SW 1271 (cell line): ENCODE data around the gene TFF2.

Experiments
- DNase-seq, 2 experiments: peaks; one replicate each; lab custom pipeline; 2025; lab: John Stamatoyannopoulos, UW

TFF2 gene

DNA sequence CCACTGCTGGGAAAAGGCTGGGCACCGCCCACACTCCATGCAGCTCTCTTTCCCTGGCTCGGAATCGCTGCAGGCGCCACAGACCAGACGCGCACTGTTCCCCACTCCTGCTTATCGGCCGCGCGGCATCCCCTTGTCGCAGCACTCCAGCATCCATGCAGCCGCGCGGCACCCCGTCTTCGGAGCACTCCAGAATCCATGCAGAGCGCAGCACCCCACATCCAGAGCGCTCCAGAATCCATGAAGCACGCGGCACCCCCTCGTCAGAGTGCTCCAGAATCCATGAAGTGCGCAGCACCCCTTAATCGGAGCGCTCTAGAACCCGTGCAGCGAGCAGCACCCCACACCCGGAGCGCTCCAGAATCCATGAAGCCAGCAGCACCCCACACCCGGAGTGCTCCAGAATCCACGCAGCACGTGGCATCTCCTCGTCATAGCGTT, 45.1 kb downstream of the TFF2 start:
- DNase-seq = no peak

- DNase-seq = no peak
Measured at GRCh38 chr21:42304556-42305454, 46.0 kb downstream of the TFF2 start.

DNA sequence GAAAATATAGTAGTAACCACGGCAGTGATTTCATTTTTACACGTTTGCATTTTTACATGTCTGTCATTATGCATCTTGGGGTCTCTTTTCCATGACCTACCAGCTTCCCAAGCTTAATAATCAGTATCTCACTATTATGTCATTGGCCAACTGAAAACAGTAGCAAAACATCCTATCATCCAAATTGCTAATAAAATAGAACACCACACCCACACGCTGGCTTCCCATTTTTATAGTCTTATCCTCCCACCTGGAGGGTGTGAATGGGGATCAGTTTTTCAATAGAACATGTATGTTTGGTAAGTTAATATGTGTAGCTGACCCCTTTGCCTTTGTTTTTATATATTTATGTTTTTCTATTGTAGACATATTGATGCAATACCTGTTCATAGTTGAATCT, 47.4 kb downstream of the TFF2 start:
- no peak for DNase-seq

- no peak for DNase-seq
Measured at GRCh38 chr21:42302794-42303193, 48.0 kb downstream of the TFF2 start.

GRCh38 chr21:42302076-42302650, 48.6 kb downstream of the TFF2 start:
- DNase-seq = no peak

DNA sequence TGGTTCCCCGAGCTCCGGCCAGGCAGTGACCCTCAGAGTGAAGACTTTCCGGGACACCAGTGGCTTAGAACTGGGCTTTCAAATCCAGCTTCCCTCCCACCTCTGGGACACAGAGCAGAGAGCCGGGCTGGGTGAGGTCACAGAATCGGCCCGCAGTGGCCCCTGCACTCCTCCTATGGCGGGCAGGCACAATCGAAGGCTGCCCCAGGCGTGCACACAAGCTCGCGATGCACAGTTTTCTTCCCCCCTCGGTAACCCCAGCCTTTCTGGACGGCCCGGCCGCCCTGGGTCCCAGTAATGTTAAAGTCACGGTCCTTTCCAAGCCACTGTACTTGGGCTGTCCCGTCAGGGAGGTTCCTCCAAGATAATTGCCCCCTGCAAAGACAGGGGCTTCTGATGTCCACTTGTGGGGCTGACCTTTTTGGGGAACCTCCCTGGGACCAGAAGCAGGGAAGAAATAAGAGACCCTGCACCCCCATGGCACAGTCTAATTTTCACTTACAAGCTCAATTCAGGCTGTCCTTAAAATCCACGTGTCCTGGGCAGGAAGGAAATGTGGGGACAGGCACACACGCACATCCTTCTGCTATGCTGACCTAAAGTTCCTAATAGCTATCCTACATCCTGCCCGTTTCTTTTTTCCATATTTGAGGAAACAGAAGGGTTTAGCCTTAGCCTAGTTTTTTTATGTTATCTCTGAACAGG, 49.3 kb downstream of the TFF2 start:
- no peak for DNase-seq

DNA sequence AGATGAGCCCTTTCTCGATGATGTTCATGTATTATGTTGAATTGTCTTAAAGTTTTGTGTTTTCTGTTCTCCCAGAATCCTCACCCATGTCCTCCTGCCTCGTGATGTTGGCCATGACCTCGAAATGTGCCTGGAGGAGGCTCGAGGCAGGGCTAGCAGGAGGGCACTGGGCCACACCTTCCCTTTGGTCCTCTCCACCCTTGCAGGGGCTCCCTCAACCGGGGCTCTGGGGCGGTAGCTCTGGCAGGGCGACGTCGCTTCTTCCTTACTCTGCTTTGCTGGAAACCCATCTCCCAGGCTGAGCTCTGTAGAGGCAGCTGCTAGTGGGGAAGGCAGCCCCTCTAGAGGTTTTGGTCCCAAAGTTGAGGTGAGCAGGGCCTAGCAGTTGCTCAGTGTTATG, 49.8 kb downstream of the TFF2 start:
- DNase-seq = no peak

DNA sequence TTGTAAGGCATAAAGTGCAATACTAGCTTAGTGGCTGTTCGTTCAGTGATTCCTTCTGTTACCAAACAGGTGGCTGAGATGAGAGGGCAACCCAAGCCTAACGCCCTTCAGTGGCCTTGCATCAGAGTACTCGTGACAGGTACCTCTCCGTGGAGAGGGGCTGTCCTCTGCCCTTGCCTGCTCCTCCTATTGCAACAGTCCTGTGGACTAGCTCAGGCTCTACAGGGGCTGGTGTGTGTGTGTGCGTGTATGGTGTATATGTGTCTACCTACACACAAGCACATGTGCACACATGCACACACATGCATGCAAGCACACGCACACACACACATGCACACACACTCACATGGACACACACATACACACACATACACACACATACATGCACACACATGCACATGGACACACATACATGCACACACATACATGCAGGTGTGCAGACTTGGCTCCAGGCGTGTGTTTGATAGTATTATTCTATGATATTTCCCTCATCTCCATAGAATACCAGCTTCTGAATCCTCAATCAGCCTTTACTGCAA, 50.7 kb downstream of the TFF2 start:
- no peak for DNase-seq

DNA sequence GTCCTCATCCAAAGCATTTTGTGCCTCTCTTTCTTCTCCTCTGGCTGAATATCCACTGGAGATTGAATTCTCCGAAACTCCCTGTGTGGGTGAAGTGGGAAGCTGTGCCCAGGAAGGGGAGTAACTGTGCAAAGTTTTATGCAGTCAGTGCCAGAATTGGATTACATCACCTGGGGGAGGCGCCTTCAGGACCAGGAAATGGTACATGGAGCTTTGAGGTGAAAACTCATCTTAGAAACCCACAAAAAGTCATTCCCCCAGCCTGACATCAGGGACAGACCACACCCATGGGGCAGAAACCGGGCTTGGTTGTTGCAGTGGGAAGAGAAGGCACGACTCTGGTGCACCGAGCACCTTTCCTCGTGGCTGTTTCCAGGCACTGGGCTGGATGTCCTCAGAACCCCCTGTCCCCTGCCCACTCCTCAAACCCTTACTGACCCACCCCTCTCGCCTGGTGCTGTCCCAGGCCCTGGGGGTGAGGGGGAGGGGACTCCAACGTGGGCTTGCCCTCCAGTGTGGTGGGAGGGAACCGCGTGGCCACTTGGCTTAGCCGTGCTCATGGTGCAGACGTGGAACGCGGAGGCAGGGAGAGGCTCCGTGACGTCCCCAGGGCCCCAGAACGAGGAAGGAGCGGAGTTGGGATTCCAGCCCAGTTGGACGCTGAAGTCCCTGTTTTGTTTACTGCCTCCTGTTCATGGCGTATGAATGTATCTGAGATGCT, 51.3 kb downstream of the TFF2 start:
- no peak for DNase-seq

GRCh38 chr21:42298657-42299056, 52.1 kb downstream of the TFF2 start:
- DNase-seq = no peak

DNA sequence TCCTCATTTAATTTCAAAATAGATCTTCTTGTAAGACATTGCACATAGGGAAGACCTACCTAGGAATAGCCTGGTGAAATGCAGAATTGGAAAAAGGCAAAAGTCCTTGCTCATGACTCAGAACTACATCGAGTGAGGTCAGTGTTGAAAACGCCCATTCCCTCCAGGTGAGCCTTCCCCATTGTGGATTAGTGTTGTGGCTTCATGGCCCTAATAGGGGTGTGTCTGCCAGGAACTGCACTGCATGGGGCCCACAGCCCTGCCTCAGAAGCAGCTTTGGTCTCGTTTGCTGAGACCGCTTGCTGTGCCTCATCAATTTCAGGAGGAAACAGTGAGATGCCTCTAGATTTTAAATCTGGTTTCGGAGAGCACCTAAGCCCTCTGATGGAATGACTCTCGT, 52.6 kb downstream of the TFF2 start:
- DNase-seq = no peak

- no peak for DNase-seq
Measured at GRCh38 chr21:42297377-42297776, 53.4 kb downstream of the TFF2 start.

GRCh38 chr21:42296501-42296900, 54.3 kb downstream of the TFF2 start:
- DNase-seq = no peak
